Heart left ventricle (tissue), 16 donors: ENCODE measurements around the gene LARP4B. TPM values are rescaled to one million over a fixed set of nuclear protein-coding genes. Genes with fewer than 3 reads are reported as not detected.

Source experiments
- ATAC-seq, 4 donors: fragments of 200-7000 bp; cut with Tn5 transposase; one replicate each; pipeline ENCODE4 v1.9.1; 2020 to 2022; ENCODE audit warnings: moderate library complexity in 4 of 4, mild to moderate bottlenecking in 3 of 4, moderate number of reproducible peaks in 1 of 4
- DNase-seq, 5 donors: peaks; one replicate each; pipeline ENCODE4 v3.0.0-alpha.2; 2020
- H3K27ac ChIP-seq, 12 donors: fragments of 200-600 bp; sonication (generic) in 4 of 12; one replicate each; pipeline versions ENCODE4 v1.5.0 to v1.8.0; 2016 to 2022; ENCODE audit warnings: mild to moderate bottlenecking in 2 of 12
- H3K27me3 ChIP-seq, 9 donors: fragments of 200-600 bp; sonication (generic) in 2 of 9; one replicate each; pipeline versions ENCODE4 v1.5.1 to v1.8.0; 2016 to 2022; ENCODE audit warnings: mild to moderate bottlenecking in 3 of 9
- H3K36me3 ChIP-seq, 9 donors: fragments of 200-600 bp; sonication (generic) in 2 of 9; one replicate each; pipeline versions ENCODE4 v1.5.0 to v1.8.0; 2018 to 2022; ENCODE audit warnings: mild to moderate bottlenecking in 2 of 9
- H3K4me1 ChIP-seq, 12 donors: fragments of 200-600 bp; sonication (generic) in 4 of 12; one replicate each; pipeline versions ENCODE4 v1.5.0 to v1.8.0; 2016 to 2022; ENCODE audit warnings: mild to moderate bottlenecking in 3 of 12
- H3K4me3 ChIP-seq, 12 donors: fragments of 200-600 bp; sonication (generic) in 4 of 12; one replicate each; pipeline versions ENCODE4 v1.5.0 to v1.8.0; 2017 to 2022; ENCODE audit warnings: mild to moderate bottlenecking in 9 of 12, moderate library complexity in 4 of 12
- H3K9me3 ChIP-seq, 12 donors: fragments of 200-600 bp; sonication (generic) in 4 of 12; one replicate each; pipeline versions ENCODE4 v1.5.0 to v1.8.0; 2016 to 2022; ENCODE audit warnings: mild to moderate bottlenecking in 1 of 12
- CTCF ChIP-seq, 12 donors: fragments of 200-600 bp; sonication (generic) in 4 of 12; IDR thresholded peaks; one replicate each; pipeline versions ENCODE4 v1.5.0 to v1.8.0; 2018 to 2022; ENCODE audit warnings: antibody characterized with exemption in 12 of 12, mild to moderate bottlenecking in 5 of 12
- POLR2A ChIP-seq, 2 donors: fragments of 450-650 bp; IDR thresholded peaks; one replicate each; pipeline ENCODE4 v1.6.1; 2017; ENCODE audit warnings: antibody characterized with exemption in 2 of 2, mild to moderate bottlenecking in 2 of 2, moderate library complexity in 2 of 2
- WGBS, 4 donors: extraction: QIAGEN DNeasy Blood & Tissue Kit in 2 of 4; methylation state at CpG; one replicate each; pipeline versions ENCODE4 v1.1.5 to v1.1.7; 2013 to 2018; 5-methylcytosine and 5-hydroxymethylcytosine counted together
- intact Hi-C, 10 donors: fragments of 100-400 bp; cut with DNase I; formaldehyde crosslinking; loops; one replicate each; pipeline versions ENCODE4 v1.11.1 to v1.14.2; 2022
- polyA plus RNA-seq, 2 donors: library from polyadenylated mRNA; stranded (reverse); fragments of 200-250 nt; gene quantifications; one replicate each; pipeline ENCODE4 v1.2.3, GENCODE V29; 2013
- total RNA-seq, 9 donors: library from RNA; depleted of rRNA in 2 of 9; stranded (reverse); fragments of >200 nt in 2 of 9; fragmentation: NEBNext Ultra II Directional in 3 of 9; extraction: Animal tissue kit (Norgen Biotek cat#: 25700) in 3 of 9; gene quantifications; one replicate each; pipeline versions ENCODE4 v1.1.0 to v1.2.4, GENCODE V29; 2016 to 2023
- donor health status: ischemic (EF 13 %, LVEDD 7.1; RV severe dilation, severe dysfunction).
- donor health status: healthy with polysubstance abuse.
- donor health status: DM: no; HTN: yes; CAD: no.
- donor health status: DM: no; HTN: no; CAD: no.
- donor health status: ischemic (EF 25% LVEDD 6.9; RV normal size, moderate dysfunction).
- donor health status: ischemic (EF 25% LVEDD 5.7; RV mildly dilated, moderate dysfunction).
- donor health status: healthy.
- donor health status: DM: yes; HTN: yes; CAD: no.
- donor health status: ischemic (EF 35%, LVEDD 5.7; RV mildly dilated, moderate dysfunction).
- donor health status: nonischemic (EF 11% LVEDD 7.7; RV severe dilation, severe dysfunction).
- donor health status: DM: yes; HTN: yes; CAD: no.
- donor health status: PGD.
- donor health status: ischemic (EF 29% LVEDD 5.4; RV normal size, mild dysfunction).
- donor health status: nonischemic (EF 23%, LVEDD 6.1; RV moderate dilation, normal function).

The LARP4B gene
- total and polyA plus RNA-seq, 11 donors = 20.1 to 81.1 (median 63.0) TPM

GRCh38 chr10:785089-785860, 146.2 kb downstream of the LARP4B start:
- ATAC-seq = peak in 1 of 4 donors; percentile 6
- Histone ChIP-seq H3K27me3 (peaks cover 0 to 17% (median 0%) of the 10 kb centered on the region in 9 donors), H3K9me3 (no peaks in the 10 kb centered on the region), H3K4me3 (peak overlapping the region in 11 of 12 donors; percentile 16 to 55 (median 44)), H3K4me1 (peaks cover 0 to 31% (median 8%) of the 10 kb centered on the region in 12 donors), H3K36me3 (no peaks in the 10 kb centered on the region), H3K27ac (peak overlapping the region in 2 of 12 donors; percentile 11 to 22)
- intact Hi-C loops = loop anchor here in 5 of 10 donors (5.0 to 10.0 kb wide), 7 partner anchors 70 to 278 kb away; no protein-coding TSS in a partner anchor
- TF ChIP-seq POLR2A (IDR thresholded peaks at IDR 0.05) = no peak
- TF ChIP-seq CTCF (IDR thresholded peaks at IDR 0.05) = no peak
- WGBS, 4 donors = 52 to 87% (median 58%) methylated on average over 5 to 32 of the region's 32 CpGs
- DNase-seq = peak in 1 of 5 donors; percentile 12

GRCh38 chr10:784403-785088, 147.0 kb downstream of the LARP4B start:
- Histone ChIP-seq H3K27me3 (peaks cover 0 to 17% (median 0%) of the 10 kb centered on the region in 9 donors), H3K4me1 (peaks cover 0 to 27% (median 6%) of the 10 kb centered on the region in 12 donors), H3K27ac (peak overlapping the region in 2 of 12 donors; percentile 11 to 22), H3K9me3 (no peaks in the 10 kb centered on the region), H3K4me3 (peak overlapping the region in 11 of 12 donors; percentile 16 to 55 (median 44)), H3K36me3 (no peaks in the 10 kb centered on the region)
- peak in 3 of 5 donors; percentile 49 to 81 (median 77) for DNase-seq
- ATAC-seq = peak in 3 of 4 donors; percentile 57 to 89 (median 63)
- intact Hi-C loops = loop anchor here in 5 of 10 donors (5.0 to 10.0 kb wide), 7 partner anchors 70 to 277 kb away; no protein-coding TSS in a partner anchor
- peak in 2 of 12 donors; percentile 12 to 23 for TF ChIP-seq CTCF (IDR thresholded peaks at IDR 0.05)
- no peak for TF ChIP-seq POLR2A (IDR thresholded peaks at IDR 0.05)
- 1 to 3% (median 3%) methylated on average over 19 to 51 of the region's 51 CpGs for WGBS, 4 donors

- Histone ChIP-seq H3K36me3 (no peaks in the 10 kb centered on the region), H3K27me3 (peaks cover 0 to 24% (median 0%) of the 10 kb centered on the region in 9 donors), H3K4me3 (no peak overlapping the region), H3K27ac (no peak overlapping the region), H3K9me3 (no peaks in the 10 kb centered on the region), H3K4me1 (peaks cover 0 to 12% (median 0%) of the 10 kb centered on the region in 12 donors)
- intact Hi-C loops = loop anchor here in 2 of 10 donors (10.0 kb wide), 2 partner anchors 68 to 198 kb away; no protein-coding TSS in a partner anchor
- 83 to 90% (median 87%) methylated on average over 18 to 32 of the region's 32 CpGs for WGBS, 4 donors
- ATAC-seq (no peak), DNase-seq (peak in 1 of 5 donors; percentile 15)
- no peak for TF ChIP-seq CTCF (IDR thresholded peaks at IDR 0.05)
- TF ChIP-seq POLR2A (IDR thresholded peaks at IDR 0.05) = no peak
These were observed 148.5 kb downstream of the LARP4B start for GRCh38 chr10:782751-783648.
